Measurements from ENCODE around the gene PPP6R3. TPM values are rescaled to one million over a fixed set of nuclear protein-coding genes. Genes with fewer than 3 reads are reported as not detected.

The PPP6R3 gene
- total and polyA plus RNA-seq, 2 of the 8 experiments (the other 6 are each of a cell fraction or from before 2014, with no cell fraction given): 44.6 to 150 TPM

- no peak for TF ChIP-seq CTCF (IDR thresholded peaks at IDR 0.05; ENCODE audit: control extremely low read depth in 1 of 3, insufficient read depth in 1 of 3, low read depth in 1 of 3, low read length in 3 of 3)
- TF ChIP-seq POLR2AphosphoS5 (IDR thresholded peaks at IDR 0.05; ENCODE audit: low read depth, low read length): no peak
- TF ChIP-seq PHF8 (conservative IDR thresholded peaks at IDR 0.05; ENCODE audit: low read depth, low read length): no peak
- TF ChIP-seq TEAD4 (IDR thresholded peaks at IDR 0.05; ENCODE audit: low read depth, low read length): no peak
- no peak for TF ChIP-seq SIRT6 (IDR thresholded peaks at IDR 0.05; ENCODE audit: low read length)
- TF ChIP-seq MAX (IDR thresholded peaks at IDR 0.05): no peak
- no peak for TF ChIP-seq BACH1 (IDR thresholded peaks at IDR 0.05; ENCODE audit: low read length)
Observed at GRCh38 chr11:68442433-68442832, 18.1 kb upstream of the PPP6R3 start (continued).
